Measurements from ENCODE around the gene CDC16. TPM values are rescaled to one million over a fixed set of nuclear protein-coding genes. Genes with fewer than 3 reads are reported as not detected.

Gene CDC16
- total and polyA plus RNA-seq, 2 donors from 2014 or later: 49.3 to 57.7 TPM

GRCh38 chr13:114219392-114219791, 15.3 kb upstream of the CDC16 start:
- intact Hi-C loops (cut with DNase I): no loop called here
- Histone ChIP-seq H3K9me3 (ENCODE audit: control insufficient read depth in 2 of 3, insufficient read depth in 1 of 3, low read length in 3 of 3) (no peaks in the 10 kb centered on the region), H3K36me3 (ENCODE audit: control insufficient read depth in 2 of 3, insufficient read depth in 3 of 3, low read length in 3 of 3) (no peaks in the 10 kb centered on the region), H3K4me3 (ENCODE audit: low read length in 3 of 3) (no peak overlapping the region), H3K27me3 (ENCODE audit: control insufficient read depth, insufficient read depth, low read length) (no peaks in the 10 kb centered on the region), H3K9ac (ENCODE audit: low read length in 3 of 3) (no peak overlapping the region), H3K27ac (ENCODE audit: low read depth in 2 of 2, low read length in 2 of 2) (no peak overlapping the region), H3K4me1 (ENCODE audit: control insufficient read depth in 2 of 3, insufficient read depth in 2 of 3, low read depth in 1 of 3, low read length in 3 of 3) (no peaks in the 10 kb centered on the region)
- DNase-seq (no peak), FAIRE-seq (no peak)
- TF ChIP-seq CTCF (IDR thresholded peaks at IDR 0.05; ENCODE audit: borderline replicate concordance, extremely low read depth, insufficient read depth): no peak

GRCh38 chr13:114222461-114222968, 12.2 kb upstream of the CDC16 start:
- H3K4me3 ChIP-seq (ENCODE audit: low read length in 3 of 3): no peak overlapping the region
- no peak for DNase-seq
- no peaks in the 10 kb centered on the region for H3K36me3 ChIP-seq (ENCODE audit: control insufficient read depth in 2 of 3, insufficient read depth in 3 of 3, low read length in 3 of 3)
- no peak overlapping the region for H3K27ac ChIP-seq (ENCODE audit: low read depth in 2 of 2, low read length in 2 of 2)
- H3K27me3 ChIP-seq (ENCODE audit: control insufficient read depth, insufficient read depth, low read length): no peaks in the 10 kb centered on the region
- no peak for FAIRE-seq
- intact Hi-C loops (cut with DNase I): loop anchor here (5.0 kb wide), 1 partner anchor 270 kb away; no protein-coding TSS in a partner anchor
- peaks cover 0 to 3% (median 0%) of the 10 kb centered on the region in 3 donors for H3K4me1 ChIP-seq (ENCODE audit: control insufficient read depth in 2 of 3, insufficient read depth in 2 of 3, low read depth in 1 of 3, low read length in 3 of 3)
- no peaks in the 10 kb centered on the region for H3K9me3 ChIP-seq (ENCODE audit: control insufficient read depth in 2 of 3, insufficient read depth in 1 of 3, low read length in 3 of 3)
- TF ChIP-seq CTCF (IDR thresholded peaks at IDR 0.05; ENCODE audit: borderline replicate concordance, extremely low read depth, insufficient read depth): no peak
- H3K9ac ChIP-seq (ENCODE audit: low read length in 3 of 3): no peak overlapping the region

- FAIRE-seq: no peak
- no peaks in the 10 kb centered on the region for H3K36me3 ChIP-seq (ENCODE audit: control insufficient read depth in 2 of 3, insufficient read depth in 3 of 3, low read length in 3 of 3)
- intact Hi-C loops (cut with DNase I): loop anchor here (5.0 kb wide), 1 partner anchor 272 kb away; no protein-coding TSS in a partner anchor
- peaks cover 0 to 3% (median 0%) of the 10 kb centered on the region in 3 donors for H3K4me1 ChIP-seq (ENCODE audit: control insufficient read depth in 2 of 3, insufficient read depth in 2 of 3, low read depth in 1 of 3, low read length in 3 of 3)
- H3K9me3 ChIP-seq (ENCODE audit: control insufficient read depth in 2 of 3, insufficient read depth in 1 of 3, low read length in 3 of 3): no peaks in the 10 kb centered on the region
- H3K27ac ChIP-seq (ENCODE audit: low read depth in 2 of 2, low read length in 2 of 2): no peak overlapping the region
- peak in 1 of 5 donors; percentile 74 for DNase-seq
- H3K27me3 ChIP-seq (ENCODE audit: control insufficient read depth, insufficient read depth, low read length): no peaks in the 10 kb centered on the region
- no peak overlapping the region for H3K4me3 ChIP-seq (ENCODE audit: low read length in 3 of 3)
- no peak overlapping the region for H3K9ac ChIP-seq (ENCODE audit: low read length in 3 of 3)
- TF ChIP-seq CTCF (IDR thresholded peaks at IDR 0.05; ENCODE audit: borderline replicate concordance, extremely low read depth, insufficient read depth): no peak
Observed at GRCh38 chr13:114224201-114224600, 10.5 kb upstream of the CDC16 start.

GRCh38 chr13:114225610-114226009, 9.1 kb upstream of the CDC16 start:
- TF ChIP-seq CTCF (IDR thresholded peaks at IDR 0.05; ENCODE audit: borderline replicate concordance, extremely low read depth, insufficient read depth): no peak
- no peak overlapping the region for H3K27ac ChIP-seq (ENCODE audit: low read depth in 2 of 2, low read length in 2 of 2)
- peaks cover 0 to 3% (median 0%) of the 10 kb centered on the region in 3 donors for H3K4me1 ChIP-seq (ENCODE audit: control insufficient read depth in 2 of 3, insufficient read depth in 2 of 3, low read depth in 1 of 3, low read length in 3 of 3)
- no peaks in the 10 kb centered on the region for H3K9me3 ChIP-seq (ENCODE audit: control insufficient read depth in 2 of 3, insufficient read depth in 1 of 3, low read length in 3 of 3)
- DNase-seq (peak in 1 of 5 donors; percentile 61), FAIRE-seq (no peak)
- peaks cover 3% of the 10 kb centered on the region for H3K27me3 ChIP-seq (ENCODE audit: control insufficient read depth, insufficient read depth, low read length)
- no peaks in the 10 kb centered on the region for H3K36me3 ChIP-seq (ENCODE audit: control insufficient read depth in 2 of 3, insufficient read depth in 3 of 3, low read length in 3 of 3)
- H3K4me3 ChIP-seq (ENCODE audit: low read length in 3 of 3): no peak overlapping the region
- intact Hi-C loops (cut with DNase I): no loop called here
- H3K9ac ChIP-seq (ENCODE audit: low read length in 3 of 3): no peak overlapping the region

Measured in kidney (tissue), 14 donors.